Measurements from ENCODE around the gene IRF4.
"Not testable (repeated sequence)": the region's sequence is repeated elsewhere in the genome, so short reads cannot be mapped to it uniquely, and the experiment has no call there.

IRF4 gene

GRCh38 chr6:366389-367297 is 24.9 kb upstream of the IRF4 start:
- no peak for DNase-seq

GRCh38 chr6:367298-367794 is 24.2 kb upstream of the IRF4 start:
- DNase-seq, result no peak

GRCh38 chr6:367891-368630 is 23.5 kb upstream of the IRF4 start:
- DNase-seq, result no peak

GRCh38 chr6:369559-370431 is 21.8 kb upstream of the IRF4 start:
- DNase-seq, result no peak

- no peak for DNase-seq
Observed at GRCh38 chr6:370555-370954, 21.0 kb upstream of the IRF4 start.

- not testable (repeated sequence) for DNase-seq
Observed at GRCh38 chr6:371851-372250, 19.7 kb upstream of the IRF4 start.

- DNase-seq, result no peak
Observed at GRCh38 chr6:372336-372911, 19.1 kb upstream of the IRF4 start.

GRCh38 chr6:373031-373430 is 18.5 kb upstream of the IRF4 start:
- DNase-seq, result no peak

GRCh38 chr6:373773-374724 is 17.5 kb upstream of the IRF4 start:
- DNase-seq, result no peak

GRCh38 chr6:374956-375355 is 16.6 kb upstream of the IRF4 start:
- DNase-seq, result no peak

GRCh38 chr6:376827-377640 is 14.5 kb upstream of the IRF4 start:
- no peak for DNase-seq

- DNase-seq, result not testable (repeated sequence)
Observed at GRCh38 chr6:377641-378020, 13.9 kb upstream of the IRF4 start.

- no peak for DNase-seq
Observed at GRCh38 chr6:378090-378957, 13.2 kb upstream of the IRF4 start.

- no peak for DNase-seq
Observed at GRCh38 chr6:378958-379409, 12.6 kb upstream of the IRF4 start.

GRCh38 chr6:379410-380181 is 12.0 kb upstream of the IRF4 start:
- no peak for DNase-seq

GRCh38 chr6:380234-381218 is 11.0 kb upstream of the IRF4 start:
- no peak for DNase-seq

GRCh38 chr6:381742-382461 is 9.7 kb upstream of the IRF4 start:
- no peak for DNase-seq
